ENCODE results near the gene DRGX. TPM values are rescaled to one million over a fixed set of nuclear protein-coding genes. Genes with fewer than 3 reads are reported as not detected.

The DRGX gene
- total and polyA plus RNA-seq, 2 of the 13 experiments (the other 11 are each of a cell fraction or from before 2014, with no cell fraction given), result not detected

DNA sequence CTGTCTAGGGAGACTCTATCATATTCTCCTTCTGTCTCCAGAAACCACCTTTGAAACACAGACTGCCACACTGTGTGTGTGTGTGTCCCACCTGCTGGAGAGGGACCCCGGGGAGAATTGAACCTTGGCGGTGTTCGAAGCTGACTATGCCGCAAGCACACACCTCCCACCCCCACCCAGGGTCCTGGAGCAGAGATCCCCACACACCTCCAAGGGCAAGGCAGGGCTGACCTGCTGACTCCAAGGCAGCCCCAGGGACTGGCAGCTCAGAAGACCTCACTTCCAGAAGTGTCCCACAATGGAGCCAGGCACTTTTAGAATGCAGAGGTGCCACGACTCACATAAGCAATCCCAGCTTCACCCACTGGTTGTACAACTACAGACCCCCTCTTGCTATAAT is 13.1 kb downstream of the DRGX start:
- ChIA-PET CTCF (ENCODE audit: low intra/inter-chr PET ratio, low total read pairs) (no interaction called here), POLR2A (no interaction called here)
- Histone ChIP-seq H4K20me1 (ENCODE audit: insufficient read depth, low read length) (no peaks in the 10 kb centered on the region), H3K9me3 (ENCODE audit: low read length) (no peaks in the 10 kb centered on the region), H3K4me2 (ENCODE audit: low read depth, low read length) (no peak overlapping the region), H3K9ac (ENCODE audit: insufficient read depth, low read depth, low read length) (no peak overlapping the region), H2AFZ (ENCODE audit: low read length) (no peak overlapping the region), H3K27me3 (ENCODE audit: control insufficient read depth in 1 of 2, insufficient read depth in 2 of 2, low read length in 2 of 2) (peaks cover 2 to 19% of the 10 kb centered on the region in 2 experiments; a peak in 2 of 5 replicates), H3K4me3 (replicated peaks in 1 of 3; ENCODE audit: insufficient read depth in 1 of 3, low read depth in 2 of 3, low read length in 3 of 3) (no peak overlapping the region), H3K79me2 (ENCODE audit: insufficient read depth, low read length) (no peaks in the 10 kb centered on the region), H3K27ac (ENCODE audit: extremely low read length, insufficient read depth, low read length) (no peak overlapping the region), H3K4me1 (ENCODE audit: insufficient read depth, low read length) (no peaks in the 10 kb centered on the region), H3K36me3 (replicated peaks in 1 of 2; ENCODE audit: control insufficient read depth in 1 of 2, insufficient read depth in 2 of 2, low read length in 2 of 2) (no peaks in the 10 kb centered on the region)
- FAIRE-seq, result no peak
- no peak for ATAC-seq
- no peak for DNase-seq (ENCODE audit: low spot score)
- intact Hi-C loops (cut with micrococcal nuclease; ENCODE audit: unreplicated experiment) (no loop called here), in situ Hi-C loops (cut with HindIII; ENCODE audit: extremely low pct_ligation_motif_present, low pct_unique_long_range_greater_than_20kb) (no loop called here)
- BruUV-seq (replicated peaks), result no TSS peak
- 12% methylated on average over 5 of the region's 5 CpGs for WGBS (ENCODE audit: low lambda C conversion rate)
- TF ChIP-seq MEF2D (CRISPR knock-in tag; IDR thresholded peaks at IDR 0.05), result no peak
- TF ChIP-seq, protein P1, sequence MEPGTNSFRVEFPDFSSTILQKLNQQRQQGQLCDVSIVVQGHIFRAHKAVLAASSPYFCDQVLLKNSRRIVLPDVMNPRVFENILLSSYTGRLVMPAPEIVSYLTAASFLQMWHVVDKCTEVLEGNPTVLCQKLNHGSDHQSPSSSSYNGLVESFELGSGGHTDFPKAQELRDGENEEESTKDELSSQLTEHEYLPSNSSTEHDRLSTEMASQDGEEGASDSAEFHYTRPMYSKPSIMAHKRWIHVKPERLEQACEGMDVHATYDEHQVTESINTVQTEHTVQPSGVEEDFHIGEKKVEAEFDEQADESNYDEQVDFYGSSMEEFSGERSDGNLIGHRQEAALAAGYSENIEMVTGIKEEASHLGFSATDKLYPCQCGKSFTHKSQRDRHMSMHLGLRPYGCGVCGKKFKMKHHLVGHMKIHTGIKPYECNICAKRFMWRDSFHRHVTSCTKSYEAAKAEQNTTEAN (CRISPR knock-in tag; conservative IDR thresholded peaks at IDR 0.05), result no peak
- TF ChIP-seq KMT2A (CRISPR knock-in tag; IDR thresholded peaks at IDR 0.05), result no peak
- TF ChIP-seq NFKBIZ (CRISPR knock-in tag; IDR thresholded peaks at IDR 0.05), result no peak
- no peak for TF ChIP-seq HNRNPUL1 (IDR thresholded peaks at IDR 0.05; ENCODE audit: low read depth, low read length)
- TF ChIP-seq HMG20A (CRISPR knock-in tag; IDR thresholded peaks at IDR 0.05; ENCODE audit: borderline replicate concordance), result no peak
- no peak for TF ChIP-seq ISL2 (CRISPR knock-in tag; IDR thresholded peaks at IDR 0.05)
- no peak for TF ChIP-seq FOXK1 (CRISPR knock-in tag; IDR thresholded peaks at IDR 0.05; ENCODE audit: borderline replicate concordance, low read depth)
- TF ChIP-seq NFE2 (CRISPR knock-in tag; IDR thresholded peaks at IDR 0.05), result no peak
- TF ChIP-seq, protein P2, sequence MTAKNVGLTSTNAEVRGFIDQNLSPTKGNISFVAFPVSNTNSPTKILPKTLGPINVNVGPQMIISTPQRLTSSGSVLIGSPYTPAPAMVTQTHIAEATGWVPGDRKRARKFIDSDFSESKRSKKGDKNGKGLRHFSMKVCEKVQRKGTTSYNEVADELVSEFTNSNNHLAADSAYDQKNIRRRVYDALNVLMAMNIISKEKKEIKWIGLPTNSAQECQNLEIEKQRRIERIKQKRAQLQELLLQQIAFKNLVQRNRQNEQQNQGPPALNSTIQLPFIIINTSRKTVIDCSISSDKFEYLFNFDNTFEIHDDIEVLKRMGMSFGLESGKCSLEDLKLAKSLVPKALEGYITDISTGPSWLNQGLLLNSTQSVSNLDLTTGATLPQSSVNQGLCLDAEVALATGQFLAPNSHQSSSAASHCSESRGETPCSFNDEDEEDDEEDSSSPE (CRISPR knock-in tag; IDR thresholded peaks at IDR 0.05), result no peak
- no peak for TF ChIP-seq SP140L (CRISPR knock-in tag; IDR thresholded peaks at IDR 0.05; ENCODE audit: borderline replicate concordance)
- TF ChIP-seq, protein P3, sequence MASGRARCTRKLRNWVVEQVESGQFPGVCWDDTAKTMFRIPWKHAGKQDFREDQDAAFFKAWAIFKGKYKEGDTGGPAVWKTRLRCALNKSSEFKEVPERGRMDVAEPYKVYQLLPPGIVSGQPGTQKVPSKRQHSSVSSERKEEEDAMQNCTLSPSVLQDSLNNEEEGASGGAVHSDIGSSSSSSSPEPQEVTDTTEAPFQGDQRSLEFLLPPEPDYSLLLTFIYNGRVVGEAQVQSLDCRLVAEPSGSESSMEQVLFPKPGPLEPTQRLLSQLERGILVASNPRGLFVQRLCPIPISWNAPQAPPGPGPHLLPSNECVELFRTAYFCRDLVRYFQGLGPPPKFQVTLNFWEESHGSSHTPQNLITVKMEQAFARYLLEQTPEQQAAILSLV (CRISPR knock-in tag; IDR thresholded peaks at IDR 0.05; ENCODE audit: borderline replicate concordance), result no peak
- no peak for TF ChIP-seq PHF5A (CRISPR knock-in tag; IDR thresholded peaks at IDR 0.05; ENCODE audit: low read depth, unreplicated experiment)
- no peak for TF ChIP-seq U2AF2 (IDR thresholded peaks at IDR 0.05; ENCODE audit: low read depth, low read length)
- TF ChIP-seq NR1H2 (CRISPR knock-in tag; IDR thresholded peaks at IDR 0.05; ENCODE audit: borderline replicate concordance, low read depth), result no peak
- TF ChIP-seq, protein P4, sequence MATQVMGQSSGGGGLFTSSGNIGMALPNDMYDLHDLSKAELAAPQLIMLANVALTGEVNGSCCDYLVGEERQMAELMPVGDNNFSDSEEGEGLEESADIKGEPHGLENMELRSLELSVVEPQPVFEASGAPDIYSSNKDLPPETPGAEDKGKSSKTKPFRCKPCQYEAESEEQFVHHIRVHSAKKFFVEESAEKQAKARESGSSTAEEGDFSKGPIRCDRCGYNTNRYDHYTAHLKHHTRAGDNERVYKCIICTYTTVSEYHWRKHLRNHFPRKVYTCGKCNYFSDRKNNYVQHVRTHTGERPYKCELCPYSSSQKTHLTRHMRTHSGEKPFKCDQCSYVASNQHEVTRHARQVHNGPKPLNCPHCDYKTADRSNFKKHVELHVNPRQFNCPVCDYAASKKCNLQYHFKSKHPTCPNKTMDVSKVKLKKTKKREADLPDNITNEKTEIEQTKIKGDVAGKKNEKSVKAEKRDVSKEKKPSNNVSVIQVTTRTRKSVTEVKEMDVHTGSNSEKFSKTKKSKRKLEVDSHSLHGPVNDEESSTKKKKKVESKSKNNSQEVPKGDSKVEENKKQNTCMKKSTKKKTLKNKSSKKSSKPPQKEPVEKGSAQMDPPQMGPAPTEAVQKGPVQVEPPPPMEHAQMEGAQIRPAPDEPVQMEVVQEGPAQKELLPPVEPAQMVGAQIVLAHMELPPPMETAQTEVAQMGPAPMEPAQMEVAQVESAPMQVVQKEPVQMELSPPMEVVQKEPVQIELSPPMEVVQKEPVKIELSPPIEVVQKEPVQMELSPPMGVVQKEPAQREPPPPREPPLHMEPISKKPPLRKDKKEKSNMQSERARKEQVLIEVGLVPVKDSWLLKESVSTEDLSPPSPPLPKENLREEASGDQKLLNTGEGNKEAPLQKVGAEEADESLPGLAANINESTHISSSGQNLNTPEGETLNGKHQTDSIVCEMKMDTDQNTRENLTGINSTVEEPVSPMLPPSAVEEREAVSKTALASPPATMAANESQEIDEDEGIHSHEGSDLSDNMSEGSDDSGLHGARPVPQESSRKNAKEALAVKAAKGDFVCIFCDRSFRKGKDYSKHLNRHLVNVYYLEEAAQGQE (IDR thresholded peaks at IDR 0.05; ENCODE audit: borderline replicate concordance in 1 of 2, low read depth in 1 of 2, low read length in 2 of 2), result no peak

Measured in HepG2 (cell line).